Muscle of back (tissue), 11 donors: Measurements from ENCODE around the gene INPP4B. TPM values are rescaled to one million over a fixed set of nuclear protein-coding genes. Genes with fewer than 3 reads are reported as not detected.
A peak's percentile ranks its signal among the peaks of the same experiment; 100 is the strongest.

Experiments
- DNase-seq, 3 donors: peaks; one replicate each; pipeline versions ENCODE4 v3.0.0 to v3.0.0-alpha.2; 2013
- polyA plus RNA-seq, 10 donors: library from polyadenylated mRNA; unstranded; fragments of 120-200 nt; gene quantifications; one replicate each; pipeline ENCODE4 v1.2.1, GENCODE V29; 2013; ENCODE audit not compliant: insufficient read length in 10 of 10

Gene INPP4B
- polyA plus RNA-seq, 10 donors, result 24.9 to 49.1 (median 31.6) TPM

- no peak for DNase-seq
Observed at GRCh38 chr4:142309772-142310171, 536.3 kb downstream of the INPP4B start.

GRCh38 chr4:142307857-142308256 is 538.2 kb downstream of the INPP4B start:
- DNase-seq, result peak; percentile 24 to 46 (median 30)

- no peak for DNase-seq
Observed at GRCh38 chr4:142297313-142297712, 548.8 kb downstream of the INPP4B start.

GRCh38 chr4:142293536-142293935 is 552.6 kb downstream of the INPP4B start:
- DNase-seq, result no peak

DNA sequence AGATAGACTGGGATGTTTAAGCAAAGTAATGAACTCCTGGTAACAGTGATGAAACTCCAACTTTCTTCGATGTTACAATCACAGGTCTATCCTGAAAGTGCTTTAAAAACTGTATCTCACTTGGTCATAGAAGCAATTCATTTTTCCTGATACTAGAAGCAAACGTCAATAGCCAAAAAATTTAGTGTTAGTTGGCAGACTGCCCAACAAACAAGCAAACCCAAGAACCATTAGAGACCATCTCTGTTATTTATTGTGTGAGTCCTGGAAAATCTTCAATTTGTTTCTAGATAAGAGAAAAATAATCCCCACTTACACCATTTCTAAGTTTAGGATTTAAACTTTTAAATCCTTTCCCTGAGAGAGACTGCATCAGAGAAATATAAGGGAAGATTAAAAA is 553.9 kb downstream of the INPP4B start:
- DNase-seq, result peak in 2 of 3 donors; percentile 22 to 33

DNA sequence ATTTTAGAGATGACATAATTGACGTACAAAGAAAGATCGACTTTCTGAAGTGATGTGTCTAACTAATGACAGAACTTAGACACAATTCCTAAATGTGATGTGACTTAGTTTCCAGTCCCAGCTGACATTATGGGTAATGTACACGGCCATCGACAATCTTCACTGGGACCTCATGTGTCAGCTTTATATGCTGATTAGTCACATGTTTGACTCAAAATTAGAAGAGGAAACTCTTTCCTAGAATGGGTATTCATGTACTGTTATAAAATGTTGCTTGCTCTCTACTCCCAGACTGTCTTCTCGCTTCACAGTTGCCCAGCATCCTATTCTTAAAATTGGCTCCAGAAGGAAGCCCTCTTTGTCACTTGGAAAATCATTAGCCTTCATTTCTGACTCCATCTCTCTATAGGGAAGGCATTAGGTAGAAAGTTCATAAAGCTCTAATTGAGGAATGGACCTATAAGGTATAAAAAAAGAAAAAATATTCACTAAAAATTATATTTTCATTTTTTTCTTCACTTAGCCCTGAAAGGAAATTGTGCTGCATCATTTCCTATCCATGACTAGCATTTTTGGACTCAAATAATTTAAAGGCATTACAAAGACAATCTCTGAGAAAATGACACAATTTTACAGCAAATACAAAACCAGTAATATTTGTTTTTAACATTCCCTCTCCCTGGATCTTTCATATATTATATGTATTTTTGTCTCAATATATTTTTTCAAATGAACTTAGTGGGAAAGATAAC is 554.6 kb downstream of the INPP4B start:
- DNase-seq, result no peak

- DNase-seq, result no peak
Observed at GRCh38 chr4:142287371-142287770, 558.7 kb downstream of the INPP4B start.

DNA sequence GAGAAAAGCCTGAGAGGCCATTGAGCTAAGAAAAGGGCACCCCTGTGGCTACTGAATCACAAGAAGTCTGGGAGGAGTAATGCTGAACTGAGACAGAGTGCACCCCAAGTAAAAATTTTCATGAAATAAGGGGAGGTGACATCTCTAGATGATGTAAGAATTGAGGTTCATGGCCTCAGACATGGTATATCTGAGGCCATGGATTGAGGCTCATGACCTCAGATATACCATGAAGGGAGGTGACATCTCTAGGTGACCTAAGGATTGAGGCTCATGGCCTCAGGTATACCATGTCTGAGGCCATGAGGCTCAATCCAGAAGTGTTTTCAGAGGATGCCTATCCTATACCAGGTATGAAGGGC is 560.9 kb downstream of the INPP4B start:
- no peak for DNase-seq

DNA sequence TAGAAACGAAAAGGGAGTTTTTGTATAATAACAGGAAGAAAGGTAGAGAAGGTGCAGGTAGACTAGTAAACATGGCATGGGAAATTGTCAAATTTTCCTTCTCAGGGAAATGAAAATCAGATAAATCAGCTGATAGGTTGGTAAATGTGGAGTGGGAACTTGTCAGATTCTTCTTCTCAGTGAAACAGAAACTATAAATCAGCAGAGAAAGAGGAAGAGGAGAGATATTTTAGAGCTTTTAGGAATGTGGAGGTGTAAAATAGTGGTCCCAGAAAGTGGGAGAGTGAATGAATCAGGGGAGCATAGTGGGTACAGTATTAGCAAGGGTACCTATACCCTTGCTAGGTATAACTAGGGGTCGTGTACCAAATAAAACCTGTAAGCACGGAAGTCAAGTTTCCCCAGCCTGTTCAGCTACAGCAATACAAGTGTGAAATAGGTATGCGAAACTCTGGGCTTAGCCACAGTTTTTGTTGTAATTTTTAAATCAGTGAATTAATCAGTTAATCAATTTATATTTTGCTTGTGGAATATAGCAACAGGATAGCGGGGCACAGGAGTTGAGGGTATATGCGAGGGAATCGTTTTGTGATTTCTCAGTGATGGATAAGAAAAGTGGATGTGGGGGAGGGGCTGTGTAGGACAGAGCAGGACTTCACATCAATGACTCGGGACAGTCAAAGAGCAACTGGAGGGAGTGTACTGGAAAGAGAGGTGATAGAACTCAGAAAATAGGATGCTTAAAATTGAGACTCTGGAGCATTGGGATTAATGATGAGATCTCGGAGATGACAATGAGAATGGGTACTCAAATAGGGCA is 561.5 kb downstream of the INPP4B start:
- no peak for DNase-seq

GRCh38 chr4:142282870-142283431 is 563.1 kb downstream of the INPP4B start:
- DNase-seq, result no peak

DNA sequence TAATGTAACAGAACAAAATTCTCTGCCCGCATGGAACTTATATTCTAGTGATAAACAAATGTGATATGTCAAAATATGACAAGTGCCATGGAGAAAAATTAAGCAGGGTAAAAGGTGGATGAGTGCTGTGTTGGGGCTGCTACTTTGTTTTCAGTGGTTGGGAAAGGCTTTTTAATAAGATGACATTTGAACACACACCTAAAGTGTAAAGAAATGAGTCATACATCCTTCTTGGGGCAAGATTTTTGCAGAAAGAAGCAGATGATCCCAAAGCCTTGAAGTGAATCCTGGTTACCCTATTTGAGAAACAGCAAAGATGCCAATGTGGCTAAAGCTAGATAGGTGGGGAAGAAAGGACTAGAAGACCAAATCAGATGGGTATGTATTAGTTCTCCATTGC is 564.1 kb downstream of the INPP4B start:
- no peak for DNase-seq

DNA sequence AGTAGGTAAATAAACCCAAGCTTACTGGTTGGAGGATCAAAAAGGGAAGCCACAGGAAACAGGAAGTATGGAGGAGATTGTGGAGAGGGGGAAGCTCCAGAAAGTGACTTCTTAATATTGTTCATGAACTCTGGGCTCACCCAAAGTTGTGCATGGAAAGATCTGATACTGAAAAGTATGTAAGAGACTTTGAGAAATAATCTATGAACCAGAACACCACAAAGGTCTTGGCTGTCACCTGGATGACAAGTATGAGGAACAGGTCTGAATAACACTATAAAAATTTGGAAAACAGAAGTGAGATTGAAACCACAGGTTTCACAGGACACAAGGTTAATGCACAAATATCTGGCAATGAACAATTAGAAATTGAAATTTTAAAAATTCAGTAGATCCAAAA is 567.4 kb downstream of the INPP4B start:
- DNase-seq, result no peak

- no peak for DNase-seq
Observed at GRCh38 chr4:142278171-142278570, 567.9 kb downstream of the INPP4B start.

DNA sequence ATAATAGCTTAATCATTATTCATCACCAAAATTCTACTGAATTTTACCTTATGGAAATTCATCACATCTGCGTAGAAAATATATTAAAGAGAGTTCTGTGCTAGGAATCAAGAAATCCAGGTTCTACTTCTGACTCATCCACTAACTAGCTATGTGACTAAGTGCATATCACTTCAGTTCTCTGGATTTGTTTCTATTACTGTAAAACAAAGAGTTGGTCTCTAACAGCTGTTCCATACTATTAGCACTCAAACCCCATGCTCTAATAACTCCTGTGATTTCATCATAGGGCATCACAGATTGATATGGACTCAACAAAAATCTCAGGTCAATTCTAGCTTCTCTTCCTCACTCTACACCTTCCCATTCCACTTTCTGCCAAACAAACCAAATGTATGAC is 572.0 kb downstream of the INPP4B start:
- DNase-seq, result no peak

- no peak for DNase-seq
Observed at GRCh38 chr4:142272452-142272851, 573.6 kb downstream of the INPP4B start.

DNA sequence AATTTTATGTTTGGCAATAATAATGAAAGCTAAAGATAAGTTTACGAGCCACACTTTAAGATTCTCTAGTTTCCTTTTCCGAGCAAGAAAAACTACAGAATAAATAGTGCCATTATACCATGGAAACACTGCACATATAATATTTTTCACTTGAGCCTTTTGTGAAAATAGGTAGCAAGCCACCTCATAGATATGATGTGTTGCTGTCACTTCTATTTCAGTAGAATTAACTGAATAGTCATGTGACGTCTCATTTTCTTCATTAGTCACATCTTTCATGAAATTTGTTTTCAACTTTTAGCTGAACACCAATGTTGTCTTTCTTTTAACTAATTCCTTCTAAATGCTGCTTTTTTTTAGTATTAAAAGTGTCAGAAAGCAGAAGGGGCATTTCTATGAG is 574.3 kb downstream of the INPP4B start:
- DNase-seq, result no peak

GRCh38 chr4:142267101-142267500 is 579.0 kb downstream of the INPP4B start:
- no peak for DNase-seq

GRCh38 chr4:142265946-142266345 is 580.2 kb downstream of the INPP4B start:
- DNase-seq, result no peak

DNA sequence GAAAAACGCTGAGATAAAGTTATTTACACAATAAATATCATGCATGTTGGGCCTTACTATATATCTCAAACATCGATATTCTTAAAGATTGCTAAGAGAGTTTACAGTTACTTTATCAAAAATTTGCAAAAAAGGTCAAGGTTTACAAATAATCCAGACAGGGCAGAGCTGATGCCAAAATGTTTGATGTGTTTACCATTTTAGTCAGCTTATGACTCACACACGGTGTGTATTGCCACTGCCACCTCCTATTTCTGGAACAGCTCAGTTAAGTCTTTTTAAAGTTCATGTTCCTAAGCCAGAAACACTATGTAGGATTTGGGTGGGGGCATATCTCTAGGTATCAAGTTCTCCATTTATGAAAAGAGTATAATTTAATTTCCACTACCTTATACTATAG is 580.6 kb downstream of the INPP4B start:
- no peak for DNase-seq

- DNase-seq, result no peak
Observed at GRCh38 chr4:142264961-142265360, 581.1 kb downstream of the INPP4B start.

- DNase-seq, result no peak
Observed at GRCh38 chr4:142262956-142263355, 583.1 kb downstream of the INPP4B start.

DNA sequence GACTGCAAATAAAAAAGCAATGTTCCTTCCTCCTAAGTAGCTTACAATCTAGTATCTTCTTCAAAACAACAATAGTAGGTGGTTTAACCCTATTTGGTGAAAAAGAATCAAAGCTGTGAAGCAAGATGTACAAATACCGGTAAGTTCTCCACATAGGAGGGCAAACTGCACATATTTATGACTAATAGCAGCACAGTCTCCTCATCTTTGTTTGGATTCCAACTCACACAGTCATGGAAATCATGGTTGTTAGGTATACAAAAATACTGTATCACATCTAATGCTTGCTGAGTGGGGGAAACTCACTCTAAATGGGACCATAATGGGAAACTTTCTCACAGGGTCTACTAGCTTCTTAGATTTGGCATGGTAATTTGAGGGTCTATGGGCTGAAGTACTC is 597.2 kb downstream of the INPP4B start:
- DNase-seq, result peak in 1 of 3 donors; percentile 33

GRCh38 chr4:142243255-142243654 is 602.8 kb downstream of the INPP4B start:
- DNase-seq, result peak in 2 of 3 donors; percentile 11 to 62
